HG03196 (cell line): Measurements from ENCODE around the gene RCN1.
"Not testable (repeated sequence)": the region's sequence is repeated elsewhere in the genome, so short reads cannot be mapped to it uniquely, and the experiment has no call there.

Source experiments
- ATAC-seq: cut with Tn5 transposase; IDR thresholded peaks from one replicate; pipeline ENCODE4 v1.9.1; 2021; ENCODE audit not compliant: unreplicated experiment

RCN1 gene

DNA sequence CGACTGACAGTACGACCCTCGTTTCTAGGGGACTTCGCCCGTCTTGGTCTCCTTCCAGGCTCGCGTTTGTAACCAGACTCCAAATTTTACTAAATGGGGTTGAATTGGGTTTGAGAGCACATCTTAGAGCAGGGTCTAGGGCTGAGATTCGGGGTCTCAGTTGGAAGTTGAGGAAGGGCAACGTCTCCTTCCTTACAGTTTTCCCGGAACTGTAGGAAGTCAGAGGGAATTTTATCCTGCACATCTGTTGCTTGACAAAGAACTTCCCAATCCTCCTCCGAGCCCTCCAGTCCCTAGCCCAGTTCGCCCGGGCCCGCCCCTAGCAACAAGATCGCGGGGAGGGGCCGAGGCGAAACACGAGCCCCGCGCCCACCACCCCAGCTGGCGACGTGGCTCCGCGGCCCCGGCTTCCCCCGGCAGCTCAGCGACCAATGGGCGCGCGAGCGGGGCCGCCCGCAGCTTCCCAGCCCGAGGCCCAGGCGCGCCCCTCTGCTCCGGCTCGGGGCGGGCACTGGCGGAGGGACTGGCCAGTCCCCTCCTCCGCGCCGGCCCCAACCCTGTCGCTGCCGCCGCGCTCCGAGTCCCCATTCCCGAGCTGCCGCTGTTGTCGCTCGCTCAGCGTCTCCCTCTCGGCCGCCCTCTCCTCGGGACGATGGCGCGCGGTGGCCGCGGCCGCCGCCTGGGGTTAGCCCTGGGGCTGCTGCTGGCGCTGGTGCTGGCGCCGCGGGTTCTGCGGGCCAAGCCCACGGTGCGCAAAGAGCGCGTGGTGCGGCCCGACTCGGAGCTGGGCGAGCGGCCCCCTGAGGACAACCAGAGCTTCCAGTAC is at the start of gene RCN1:
TSS of gene RCN1 (plus strand) at position 530 of the 826 bp plus-strand sequence. CDS start at position 653, 123 bp downstream.
- peak; percentile 47 for ATAC-seq

- no peak for ATAC-seq
Measured at GRCh38 chr11:32043737-32044136, 47.1 kb upstream of the RCN1 start.

DNA sequence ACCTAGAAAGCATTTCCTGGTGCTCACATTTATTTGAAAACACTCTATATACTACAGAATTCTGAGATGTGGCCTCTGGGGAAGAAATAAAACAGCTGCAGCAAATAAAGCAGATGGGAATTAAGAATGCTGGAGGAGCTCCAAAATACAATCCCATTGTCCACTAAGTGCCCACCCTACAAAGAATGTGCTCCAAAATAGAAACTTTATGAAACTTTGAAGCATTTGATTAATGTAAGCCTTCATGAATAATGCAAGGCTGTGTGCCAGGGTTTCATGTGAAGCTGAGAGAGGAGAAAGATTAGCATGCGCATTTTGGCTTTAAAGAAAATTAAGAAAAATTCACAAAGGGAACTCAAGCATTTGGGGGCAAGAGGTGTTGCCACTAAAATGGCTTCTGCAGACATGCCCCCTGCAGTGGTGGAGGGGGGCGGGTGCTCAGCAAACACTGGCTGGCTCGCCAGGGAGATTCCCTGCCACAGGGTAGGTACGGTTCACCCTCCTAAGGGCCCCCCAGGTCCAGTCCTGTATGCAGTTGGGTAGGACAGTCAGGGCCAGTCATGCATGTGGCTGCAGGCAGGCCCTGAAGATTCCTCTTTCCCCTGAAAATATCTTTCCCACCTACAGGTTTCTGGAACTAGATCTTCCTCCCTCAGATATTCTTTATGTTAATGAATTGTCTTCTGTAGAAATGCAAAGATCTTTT is 46.6 kb upstream of the RCN1 start:
- no peak for ATAC-seq

GRCh38 chr11:32045456-32045855 is 45.4 kb upstream of the RCN1 start:
- no peak for ATAC-seq

DNA sequence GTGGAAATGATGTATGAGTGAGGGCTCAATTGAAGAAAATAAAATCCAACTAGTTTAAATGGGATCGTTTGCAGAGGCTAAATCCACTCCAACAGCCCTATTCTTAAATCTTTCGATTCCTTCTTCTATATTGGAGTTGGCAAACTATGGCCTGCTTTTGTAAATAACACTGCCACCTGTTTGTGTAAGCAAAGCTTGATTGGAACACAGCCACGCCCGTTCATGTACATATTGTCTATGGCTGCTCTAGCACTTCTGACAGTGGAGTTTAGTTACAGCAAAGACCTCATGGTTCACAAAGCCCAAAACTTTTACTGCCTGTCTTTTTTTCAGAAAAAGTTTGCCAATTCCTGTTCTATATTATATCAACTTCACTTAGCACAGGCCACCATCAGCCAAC is 40.6 kb upstream of the RCN1 start:
- no peak for ATAC-seq

GRCh38 chr11:32052215-32052614 is 38.7 kb upstream of the RCN1 start:
- no peak for ATAC-seq

DNA sequence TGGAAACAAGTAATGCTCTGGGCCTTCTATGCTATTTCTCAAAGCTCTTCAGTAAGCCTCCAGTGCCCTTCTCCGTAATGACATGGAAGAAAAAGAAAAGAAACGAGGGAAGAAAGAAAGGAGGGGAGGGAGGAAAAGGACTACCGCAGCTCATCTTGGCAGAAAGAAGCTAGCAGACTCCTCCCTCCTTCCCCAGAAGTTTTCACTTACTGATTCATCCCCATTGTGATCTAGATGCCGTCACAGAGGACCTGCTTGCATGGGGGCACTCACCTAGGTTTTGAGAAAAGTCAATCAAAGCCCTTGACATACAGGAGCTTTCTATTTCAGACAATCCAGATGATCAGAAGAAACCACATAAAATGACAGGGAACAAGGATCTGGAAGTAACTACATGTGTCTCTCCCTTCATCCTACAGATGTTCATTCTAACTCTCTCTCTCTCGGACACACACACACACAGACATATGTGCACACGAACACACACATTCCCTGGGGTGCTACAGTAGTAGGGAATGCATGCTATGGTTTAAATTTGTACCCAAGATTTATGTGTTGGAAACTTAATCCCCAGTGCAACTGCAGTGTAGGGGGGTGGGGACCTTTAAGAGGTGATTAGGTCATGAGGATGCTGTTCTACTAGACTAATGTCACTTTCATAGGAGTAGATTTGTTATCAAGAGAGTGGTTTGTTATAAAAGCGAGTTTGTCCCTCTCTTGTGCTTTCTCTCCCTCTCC is 37.6 kb upstream of the RCN1 start:
- no peak for ATAC-seq

DNA sequence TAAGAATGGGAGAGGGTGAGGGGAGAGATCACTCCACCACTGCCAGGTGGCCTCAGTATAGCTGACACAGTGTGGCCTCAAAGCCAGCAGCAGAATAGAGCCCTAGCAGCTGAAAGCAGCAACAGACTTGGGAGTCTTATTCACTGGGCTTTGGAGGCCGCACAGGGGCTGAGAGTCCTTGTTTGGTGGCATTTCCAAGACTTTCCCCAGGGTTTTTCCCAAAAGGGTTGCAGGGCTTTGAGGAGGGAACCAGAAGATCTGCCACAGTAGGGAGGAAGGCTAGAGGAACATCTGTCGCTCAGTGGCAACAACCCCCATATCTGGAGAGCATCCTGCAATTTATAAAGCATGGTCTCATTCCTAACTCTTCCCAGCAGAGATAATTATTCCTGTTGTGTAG is 35.0 kb upstream of the RCN1 start:
- no peak for ATAC-seq

DNA sequence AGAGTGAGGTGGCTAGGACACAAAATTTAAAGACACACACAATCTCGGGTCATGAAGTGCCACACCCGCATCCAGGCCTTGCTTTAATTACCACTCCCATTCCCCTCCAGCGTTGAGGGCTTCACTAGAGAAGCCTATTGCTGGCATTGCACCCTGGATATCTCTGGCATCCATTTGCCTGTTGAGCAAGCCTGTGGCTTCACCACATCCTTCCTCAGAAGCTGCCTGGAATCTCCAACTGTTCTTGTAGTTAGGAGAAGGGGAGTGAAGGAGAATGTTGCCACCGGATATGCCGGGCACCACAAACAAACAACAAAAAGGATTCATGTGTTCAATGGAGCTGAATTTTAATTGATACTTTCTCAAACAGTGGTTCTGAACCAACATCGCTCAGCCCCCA is 34.4 kb upstream of the RCN1 start:
- ATAC-seq: no peak

DNA sequence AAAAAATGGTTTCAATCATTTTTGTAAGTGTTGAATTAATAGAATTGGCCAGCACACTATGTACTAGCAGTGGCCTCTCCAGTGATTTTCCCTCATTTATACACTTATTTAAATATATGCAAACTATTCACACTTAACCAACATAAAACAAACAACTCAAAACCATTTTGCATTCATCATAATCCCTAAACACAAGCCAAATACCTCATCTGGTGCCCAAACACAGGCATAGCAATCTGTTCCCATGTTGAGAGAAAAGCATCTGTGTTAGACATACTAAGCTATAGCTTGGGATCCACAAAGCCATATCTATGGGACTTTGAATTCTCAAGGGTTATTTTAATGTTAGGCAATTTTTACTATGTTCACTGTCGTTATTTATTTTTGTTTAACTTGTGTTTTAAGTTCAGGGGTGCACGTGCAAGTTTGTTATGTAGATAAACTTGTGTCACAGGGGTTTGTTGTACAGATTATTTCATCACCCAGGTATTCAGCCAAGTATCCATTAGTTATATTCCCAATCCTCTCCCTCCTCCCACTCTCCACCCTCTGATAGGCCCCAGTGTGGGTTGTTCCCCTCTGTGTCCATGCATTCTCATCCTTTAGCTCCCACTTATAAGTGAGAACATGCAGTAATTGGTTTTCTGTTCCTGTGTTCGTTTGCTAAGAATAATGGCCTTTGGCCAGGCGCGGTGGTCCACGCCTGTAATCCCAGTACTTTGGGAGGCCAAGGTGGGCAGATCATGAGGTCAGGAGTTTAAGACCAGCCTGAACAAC is 31.0 kb upstream of the RCN1 start:
- no peak for ATAC-seq

DNA sequence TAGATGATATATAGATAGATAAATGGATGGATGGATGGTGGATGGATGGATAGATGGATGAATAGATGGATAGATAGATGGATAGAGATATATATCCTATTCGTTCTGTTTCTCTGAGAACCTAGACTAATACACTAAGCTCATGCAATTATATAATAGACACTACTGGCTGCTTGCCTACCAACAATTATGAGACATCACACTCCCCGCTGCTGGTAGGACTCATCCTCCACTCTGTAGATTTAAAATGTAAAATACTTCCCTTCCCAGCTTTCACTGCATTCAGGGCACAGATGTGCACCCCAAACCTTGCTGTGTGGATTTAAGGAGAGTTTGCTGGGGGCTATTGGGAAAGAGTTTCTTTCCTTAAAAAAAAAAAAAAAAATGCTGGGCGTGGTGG is 28.3 kb upstream of the RCN1 start:
- no peak for ATAC-seq

- ATAC-seq: not testable (repeated sequence)
Measured at GRCh38 chr11:32063031-32063430, 27.8 kb upstream of the RCN1 start.

DNA sequence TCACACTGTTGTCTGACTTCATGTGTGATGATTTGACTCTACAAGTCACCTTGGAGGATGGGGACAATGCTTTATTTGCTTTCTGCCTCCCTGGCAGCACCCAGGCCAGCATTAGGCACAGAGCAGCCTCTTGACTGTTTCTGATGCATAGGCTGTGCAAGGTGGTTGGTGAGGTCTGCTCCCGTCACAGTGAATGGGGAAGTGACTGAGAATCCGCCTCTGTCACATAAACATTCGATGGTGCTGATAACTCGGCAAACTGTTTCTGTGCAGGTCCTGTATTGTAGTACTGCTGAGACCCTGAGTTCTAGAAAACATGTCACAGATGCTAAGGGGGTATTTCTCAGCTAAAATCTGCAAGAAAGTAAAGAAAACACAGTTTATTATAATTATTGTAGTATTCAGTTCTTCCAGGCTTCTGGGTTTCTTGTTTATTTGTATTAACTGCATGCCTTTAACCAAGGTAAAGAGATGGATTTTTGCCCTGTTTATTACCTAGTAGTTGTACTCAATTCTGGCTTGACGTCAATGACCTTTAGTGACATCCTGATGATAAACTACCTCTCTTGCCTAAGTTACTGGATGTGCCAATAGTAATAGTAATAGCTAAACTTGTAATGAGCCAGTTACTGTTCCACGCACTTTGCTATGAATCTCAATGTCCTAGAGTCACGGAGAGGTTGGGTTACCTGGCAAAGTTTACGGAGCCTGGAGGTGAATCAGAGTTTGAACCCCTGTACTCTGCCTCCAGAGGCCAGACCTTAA is 24.8 kb upstream of the RCN1 start:
- ATAC-seq: no peak

- ATAC-seq: no peak
Measured at GRCh38 chr11:32068134-32068870, 22.6 kb upstream of the RCN1 start.

DNA sequence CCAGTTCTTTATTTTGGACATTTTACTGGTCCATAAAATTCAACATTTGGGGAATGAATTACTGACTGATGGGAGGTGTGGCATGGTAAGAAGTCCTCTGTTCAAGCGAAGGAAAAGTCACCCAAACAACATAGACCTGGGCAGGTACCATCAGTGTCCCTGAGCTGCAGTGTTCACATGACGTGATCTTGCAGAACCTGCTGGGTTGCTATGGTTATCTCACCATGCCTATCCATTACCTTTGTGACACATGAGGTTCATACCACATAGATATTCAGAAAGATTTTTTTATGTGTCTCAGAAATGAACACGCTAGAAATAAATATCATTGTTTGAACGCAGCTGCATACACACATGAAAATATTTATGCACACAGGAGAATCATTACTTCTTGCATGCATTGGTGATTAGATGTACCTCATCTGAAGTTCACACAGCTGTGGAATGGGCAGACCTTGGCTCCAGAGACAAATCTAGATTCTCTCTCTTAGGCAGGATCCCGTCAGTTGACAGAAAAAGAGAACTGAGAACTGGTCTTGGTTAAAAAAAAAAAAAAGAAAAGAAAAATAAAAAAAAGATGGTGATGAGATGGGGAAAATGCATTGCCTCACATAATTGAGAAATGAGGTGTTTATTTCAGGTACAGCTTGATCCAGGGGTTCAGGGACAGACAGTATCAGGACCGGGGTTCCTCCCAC is 21.4 kb upstream of the RCN1 start:
- ATAC-seq: no peak

DNA sequence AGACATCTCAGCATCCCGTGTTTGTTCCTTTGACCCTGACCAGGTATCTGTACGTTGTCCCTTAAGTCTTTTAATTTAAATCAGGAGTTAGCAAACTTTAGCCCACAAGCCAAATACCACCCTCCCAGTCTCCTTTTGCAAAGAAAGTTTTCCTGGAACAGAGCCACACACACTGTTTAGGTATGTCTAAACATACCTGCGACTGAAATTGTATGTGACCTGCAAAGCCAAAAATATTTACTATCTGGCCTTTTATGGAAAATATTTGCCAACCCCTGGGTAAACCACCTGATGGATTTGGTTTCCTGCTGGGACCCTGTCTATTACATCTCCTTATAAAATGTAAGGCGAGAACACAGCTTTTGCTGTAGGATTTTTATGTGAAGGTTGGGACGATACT is 20.2 kb upstream of the RCN1 start:
- ATAC-seq: no peak

DNA sequence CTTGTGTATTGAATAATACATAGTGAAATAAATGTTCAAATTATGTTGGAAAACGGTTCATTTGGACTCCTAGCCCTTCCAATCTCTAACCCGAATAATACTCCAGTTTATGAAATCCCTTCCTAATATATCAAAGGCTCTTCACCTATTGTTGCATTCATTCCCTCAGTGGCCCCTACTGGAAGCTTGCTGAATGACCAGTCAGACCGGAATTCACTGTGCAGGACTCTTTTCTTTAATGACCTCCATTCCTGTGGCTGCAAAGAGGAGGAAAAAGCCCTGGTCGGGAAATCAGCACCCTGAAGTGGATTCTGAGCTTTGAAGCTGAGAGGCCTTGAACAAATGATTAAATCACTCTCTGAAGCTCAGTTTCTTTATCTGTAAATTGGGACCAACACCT is 19.1 kb upstream of the RCN1 start:
- no peak for ATAC-seq

DNA sequence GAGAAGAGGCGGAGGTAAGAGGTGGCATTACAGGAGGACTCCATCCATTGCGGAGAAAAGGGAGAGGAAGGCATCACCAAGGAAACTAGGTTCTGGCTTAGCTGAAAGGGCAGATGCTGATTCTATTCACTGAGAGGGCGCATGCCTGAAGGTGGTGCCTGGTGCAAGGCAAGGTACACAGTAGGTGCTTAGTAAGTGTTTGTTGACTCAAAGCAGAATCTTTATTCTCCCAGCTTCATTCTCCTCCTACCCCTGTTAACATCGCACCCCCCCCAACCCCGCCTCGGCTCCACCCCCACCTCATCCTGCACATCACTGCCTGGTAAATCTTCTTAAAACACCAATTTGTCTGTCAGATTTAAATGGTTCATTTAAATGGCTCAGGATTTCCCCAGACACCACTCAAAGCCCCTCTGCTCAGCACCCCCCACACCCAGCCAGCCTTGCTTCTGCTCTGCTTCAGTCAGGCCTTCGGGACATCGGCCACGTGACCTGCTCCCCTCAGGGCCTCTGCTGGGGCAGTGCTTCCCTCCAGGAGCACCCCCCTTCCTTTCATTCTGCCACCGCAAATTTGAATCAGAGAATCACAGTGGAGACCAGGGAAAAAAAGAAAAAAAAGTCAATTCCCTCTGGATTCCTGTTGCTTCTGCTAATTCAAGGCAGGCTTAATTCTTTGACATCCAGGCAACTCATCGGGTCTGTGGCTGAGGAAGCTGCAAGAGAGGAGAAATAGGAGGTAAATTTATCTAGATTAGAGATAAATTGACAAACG is 17.8 kb upstream of the RCN1 start:
- no peak for ATAC-seq
